Stimulated activated CD8-positive, alpha-beta memory T cell treated with anti-CD3 and anti-CD28 coated beads, Interleukin-7, amount 100 ng/mL, for 48 hours (primary cell): ENCODE data around the gene FAM53B.
A peak's percentile ranks its signal among the peaks of the same experiment; 100 is the strongest.

ENCODE experiments used
- DNase-seq, 2 donors: peaks; one replicate each; pipeline ENCODE4 v3.0.0-alpha.2; 2020; ENCODE audit warnings: low read depth in 1 of 2; ENCODE audit errors: extremely low read depth in 1 of 2

FAM53B gene

GRCh38 chr10:124728830-124729661, 15.1 kb downstream of the FAM53B start:
- no peak for DNase-seq

GRCh38 chr10:124728071-124728829, 15.9 kb downstream of the FAM53B start:
- no peak for DNase-seq

GRCh38 chr10:124727361-124727960, 16.7 kb downstream of the FAM53B start:
- no peak for DNase-seq

GRCh38 chr10:124725791-124726190, 18.4 kb downstream of the FAM53B start:
- DNase-seq, result no peak

GRCh38 chr10:124725171-124725631, 19.0 kb downstream of the FAM53B start:
- DNase-seq, result no peak

GRCh38 chr10:124724279-124725027, 19.7 kb downstream of the FAM53B start:
- DNase-seq, result no peak

- DNase-seq, result no peak
These were observed 20.4 kb downstream of the FAM53B start for GRCh38 chr10:124723826-124724225.

GRCh38 chr10:124722798-124723783, 21.1 kb downstream of the FAM53B start:
- DNase-seq, result peak; percentile 52 to 77

GRCh38 chr10:124721330-124722045, 22.7 kb downstream of the FAM53B start:
- no peak for DNase-seq

GRCh38 chr10:124719213-124719851, 24.8 kb downstream of the FAM53B start:
- DNase-seq, result peak in 1 of 2 donors; percentile 63

GRCh38 chr10:124717911-124718741, 26.1 kb downstream of the FAM53B start:
- peak in 1 of 2 donors; percentile 77 for DNase-seq

- no peak for DNase-seq
These were observed 27.0 kb downstream of the FAM53B start for GRCh38 chr10:124717041-124717757.

GRCh38 chr10:124716369-124716768, 27.8 kb downstream of the FAM53B start:
- no peak for DNase-seq

GRCh38 chr10:124715439-124715838, 28.7 kb downstream of the FAM53B start:
- DNase-seq, result no peak

GRCh38 chr10:124713679-124714255, 30.4 kb downstream of the FAM53B start:
- no peak for DNase-seq

- DNase-seq, result no peak
These were observed 31.3 kb downstream of the FAM53B start for GRCh38 chr10:124712704-124713407.
